ENCODE data around the gene EBNA1BP2. TPM values are rescaled to one million over a fixed set of nuclear protein-coding genes. Genes with fewer than 3 reads are reported as not detected.
"Not testable (repeated sequence)": the region's sequence is repeated elsewhere in the genome, so short reads cannot be mapped to it uniquely, and the experiment has no call there.

EBNA1BP2 gene
- polyA plus RNA-seq, 1 donor from 2014 or later, result 102 TPM

DNA sequence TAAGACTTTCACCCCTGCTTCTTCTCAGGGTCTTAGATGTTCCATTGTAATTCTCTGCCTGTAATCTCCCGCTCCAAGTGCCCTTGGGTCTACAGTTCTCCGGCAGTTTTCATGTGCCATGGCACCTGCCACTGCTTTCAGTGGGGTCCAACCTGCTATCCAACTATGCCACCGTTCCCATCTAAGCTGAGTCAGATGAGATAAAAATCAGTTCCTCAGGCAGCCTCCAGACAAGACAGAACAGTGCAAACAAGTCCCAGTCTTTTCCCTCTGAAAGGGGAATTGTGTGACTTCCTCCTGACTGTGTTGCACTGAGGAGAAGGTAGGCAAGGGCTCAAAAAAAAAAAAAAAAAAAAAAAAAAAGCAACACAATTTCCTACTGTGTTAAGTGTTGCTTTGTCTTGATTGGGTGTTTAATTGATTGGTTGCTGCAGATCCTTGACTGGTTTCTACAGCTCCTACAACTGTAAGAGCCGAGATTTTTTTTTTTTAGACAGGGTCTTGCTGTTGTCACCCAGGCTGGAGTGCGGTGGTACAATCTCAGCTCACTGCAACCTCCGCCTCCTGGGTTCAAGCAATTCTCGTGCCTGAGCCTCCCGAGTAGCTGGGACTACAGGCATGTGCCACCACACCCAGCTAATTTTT, 50.7 kb downstream of the EBNA1BP2 start:
- Histone ChIP-seq H3K9me2 (ENCODE audit: insufficient read depth, low read length) (no peaks in the 10 kb centered on the region), H3K79me2 (replicated peaks; ENCODE audit: insufficient read depth, low read length) (no peaks in the 10 kb centered on the region), H3K4me3 (ENCODE audit: low read length) (no peak overlapping the region), H3K27me3 (ENCODE audit: insufficient read depth, low read depth, low read length) (no peaks in the 10 kb centered on the region), H3F3A (ENCODE audit: insufficient read depth, low read length, poor library complexity, severe bottlenecking) (no peaks in the 10 kb centered on the region), H3K4me2 (ENCODE audit: low read length) (no peak overlapping the region), H3K36me3 (ENCODE audit: insufficient read depth, low read length) (no peaks in the 10 kb centered on the region), H2AFZ (ENCODE audit: low read depth, low read length) (no peak overlapping the region), H3K9me3 (ENCODE audit: low read length) (no peaks in the 10 kb centered on the region), H3K9ac (ENCODE audit: low read length) (no peak overlapping the region), H4K20me1 (ENCODE audit: insufficient read depth) (no peaks in the 10 kb centered on the region), H3K27ac (ENCODE audit: low read length) (no peak overlapping the region)
- TF ChIP-seq CTCF (IDR thresholded peaks at IDR 0.05; ENCODE audit: poor library complexity, severe bottlenecking) (no peak), EP300 (conservative IDR thresholded peaks at IDR 0.05; ENCODE audit: poor library complexity, severe bottlenecking) (no peak), SMC3 (conservative IDR thresholded peaks at IDR 0.05; ENCODE audit: poor library complexity) (no peak), MXI1 (conservative IDR thresholded peaks at IDR 0.05; ENCODE audit: poor library complexity, severe bottlenecking) (no peak), REST (IDR thresholded peaks at IDR 0.05; ENCODE audit: borderline replicate concordance) (no peak), POLR2AphosphoS5 (IDR thresholded peaks at IDR 0.05) (no peak), TAF1 (IDR thresholded peaks at IDR 0.05; ENCODE audit: low read depth) (no peak), EZH2 (IDR thresholded peaks at IDR 0.05; ENCODE audit: borderline replicate concordance, insufficient read depth, low read length, poor library complexity, severe bottlenecking) (no peak), RAD21 (conservative IDR thresholded peaks at IDR 0.05) (no peak)

GRCh38 chr1:43119928-43120586, 52.0 kb downstream of the EBNA1BP2 start:
- H3K36me3 ChIP-seq (ENCODE audit: insufficient read depth, low read length); H3F3A ChIP-seq (ENCODE audit: insufficient read depth, low read length, poor library complexity, severe bottlenecking); H2AFZ ChIP-seq (ENCODE audit: low read depth, low read length); H3K9me2 ChIP-seq (ENCODE audit: insufficient read depth, low read length); H3K27me3 ChIP-seq (ENCODE audit: insufficient read depth, low read depth, low read length); H3K79me2 ChIP-seq (replicated peaks; ENCODE audit: insufficient read depth, low read length); H3K4me2 ChIP-seq (ENCODE audit: low read length); H3K4me3 ChIP-seq (ENCODE audit: low read length); H4K20me1 ChIP-seq (ENCODE audit: insufficient read depth); H3K9me3 ChIP-seq (ENCODE audit: low read length); H3K9ac ChIP-seq (ENCODE audit: low read length); H3K27ac ChIP-seq (ENCODE audit: low read length): not testable (repeated sequence)

Small RNA genes within 50 kb of the gene (small RNA-seq; reads per million reads assigned to genes)
- gene RNA5SP46, result 0 reads per million in 3 experiments

Other genes with a start within 250 kb of the EBNA1BP2 start
- gene SLC2A1, start 213.4 kb downstream of the EBNA1BP2 start, polyA plus RNA-seq, result 39.4 and 40.6 TPM in 2 replicates
- gene CFAP57, start within 50 bp of the EBNA1BP2 start, polyA plus RNA-seq, result 0.17 and 0.30 TPM in 2 replicates
- gene TMEM125, start 97.7 kb upstream of the EBNA1BP2 start, polyA plus RNA-seq, result not detected in 2 replicates
- gene C1orf210, start 113.3 kb upstream of the EBNA1BP2 start, polyA plus RNA-seq, result not detected in 2 replicates
- not detected in 2 replicates for gene TIE1, start 128.7 kb upstream of the EBNA1BP2 start, polyA plus RNA-seq
- gene MPL, start 165.5 kb upstream of the EBNA1BP2 start, polyA plus RNA-seq, result not detected in 2 replicates
- 2.8 and 5.7 TPM in 2 replicates for gene CDC20, start 186.7 kb upstream of the EBNA1BP2 start, polyA plus RNA-seq
- gene ELOVL1, start 195.7 kb upstream of the EBNA1BP2 start, polyA plus RNA-seq, result 11.9 and 12.9 TPM in 2 replicates
- 59.2 and 72.7 TPM in 2 replicates for gene MED8, start 217.5 kb upstream of the EBNA1BP2 start, polyA plus RNA-seq
- 6.6 and 6.7 TPM in 2 replicates for gene SZT2, start 217.6 kb upstream of the EBNA1BP2 start, polyA plus RNA-seq

Measured in neural cell (in vitro differentiated cells).